ENCODE data around the gene HAUS5. TPM values are rescaled to one million over a fixed set of nuclear protein-coding genes. Genes with fewer than 3 reads are reported as not detected.
"Not testable (repeated sequence)": the region's sequence is repeated elsewhere in the genome, so short reads cannot be mapped to it uniquely, and the experiment has no call there.

The HAUS5 gene
- total RNA-seq, 4 donors from 2014 or later = 4.0 to 7.3 (median 5.1) TPM

GRCh38 chr19:35648017-35648961 lies 35.8 kb downstream of the HAUS5 start, which contains the start of gene COX6B1:
Gene COX6B1 (plus strand): TSS chr19:35648323. CDS start chr19:35651244, 2,921 bp downstream.
- TF ChIP-seq CTCF (IDR thresholded peaks at IDR 0.05) = no peak
- ATAC-seq (ENCODE audit: low FRiP score) = peak; percentile 78
- peak; percentile 65 for DNase-seq (ENCODE audit: low spot score)

GRCh38 chr19:35650581-35650980 lies 38.0 kb downstream of the HAUS5 start:
- no peak for TF ChIP-seq CTCF (IDR thresholded peaks at IDR 0.05)
- DNase-seq (ENCODE audit: low spot score) = no peak
- no peak for ATAC-seq (ENCODE audit: low FRiP score)

- ATAC-seq (ENCODE audit: low FRiP score); DNase-seq (ENCODE audit: low spot score): not testable (repeated sequence)
These were observed 42.3 kb downstream of the HAUS5 start for GRCh38 chr19:35654828-35655227.

- TF ChIP-seq CTCF (IDR thresholded peaks at IDR 0.05) = no peak
- no peak for ATAC-seq (ENCODE audit: low FRiP score)
- DNase-seq (ENCODE audit: low spot score) = no peak
These were observed 43.1 kb downstream of the HAUS5 start for GRCh38 chr19:35655600-35655999.

- ATAC-seq (ENCODE audit: low FRiP score) = no peak
These were observed 44.2 kb downstream of the HAUS5 start for GRCh38 chr19:35656700-35657099.

GRCh38 chr19:35657904-35658700 lies 45.6 kb downstream of the HAUS5 start:
- no peak for TF ChIP-seq CTCF (IDR thresholded peaks at IDR 0.05)
- DNase-seq (ENCODE audit: low spot score) = no peak
- ATAC-seq (ENCODE audit: low FRiP score) = no peak

More at GRCh38 chr19:35656700-35657099, 44.2 kb downstream of the HAUS5 start:
- no peak for TF ChIP-seq CTCF (IDR thresholded peaks at IDR 0.05)
- no peak for DNase-seq (ENCODE audit: low spot score)

- no peak for ATAC-seq (ENCODE audit: low FRiP score)
- TF ChIP-seq CTCF (IDR thresholded peaks at IDR 0.05) = no peak
These were observed 49.4 kb downstream of the HAUS5 start for GRCh38 chr19:35661995-35662340.

More at GRCh38 chr19:35661995-35662340, 49.4 kb downstream of the HAUS5 start:
- DNase-seq (ENCODE audit: low spot score) = no peak

Data from omental fat pad (tissue), 4 donors.